Measurements from ENCODE around the gene KIF15.

KIF15 gene

GRCh38 chr3:44896440-44896839, 134.8 kb downstream of the KIF15 start:
- Mint-ChIP-seq H3K27me3 (ENCODE audit: low read depth) (peaks cover 23% of the 10 kb centered on the region), H3K36me3 (ENCODE audit: low read depth) (no peaks in the 10 kb centered on the region), H3K4me3 (no peak overlapping the region), H3K4me1 (no peaks in the 10 kb centered on the region), H3K9me3 (no peaks in the 10 kb centered on the region), H3K27ac (no peak overlapping the region)
- TF ChIP-seq CTCF (IDR thresholded peaks at IDR 0.05; ENCODE audit: unreplicated experiment in 3 of 3): no peak

GRCh38 chr3:44899683-44900367, 138.2 kb downstream of the KIF15 start:
- TF ChIP-seq CTCF (IDR thresholded peaks at IDR 0.05; ENCODE audit: unreplicated experiment in 3 of 3): no peak
- H3K4me1 Mint-ChIP-seq: no peaks in the 10 kb centered on the region
- H3K27ac Mint-ChIP-seq: no peak overlapping the region
- H3K27me3 Mint-ChIP-seq (ENCODE audit: low read depth): peaks cover 21% of the 10 kb centered on the region
- no peak overlapping the region for H3K4me3 Mint-ChIP-seq
- H3K9me3 Mint-ChIP-seq: no peaks in the 10 kb centered on the region
- no peaks in the 10 kb centered on the region for H3K36me3 Mint-ChIP-seq (ENCODE audit: low read depth)

- Mint-ChIP-seq H3K9me3 (no peaks in the 10 kb centered on the region), H3K4me3 (no peak overlapping the region), H3K36me3 (ENCODE audit: low read depth) (no peaks in the 10 kb centered on the region), H3K27ac (no peak overlapping the region), H3K4me1 (no peaks in the 10 kb centered on the region), H3K27me3 (ENCODE audit: low read depth) (peaks cover 16% of the 10 kb centered on the region)
- no peak for TF ChIP-seq CTCF (IDR thresholded peaks at IDR 0.05; ENCODE audit: unreplicated experiment in 3 of 3)
Measured at GRCh38 chr3:44902628-44903027, 141.0 kb downstream of the KIF15 start.
